K562 (cell line): ENCODE data around the gene HBP1. TPM values are rescaled to one million over a fixed set of nuclear protein-coding genes. Genes with fewer than 3 reads are reported as not detected.
A peak's percentile ranks its signal among the peaks of the same experiment; 100 is the strongest.

Experiments
- ATAC-seq: fragments of 200-7000 bp; cut with Tn5 transposase; 3 replicates; pipeline ENCODE4 v1.9.1; 2020; ENCODE audit warnings: moderate library complexity
- BruUV-seq: library from RNA; stranded (reverse); fragments of 400-500 nt; replicated peaks from 2 replicates; lab custom pipeline; 2021; lab: Mats Ljungman, UMichigan
- CTCF ChIA-PET: fragments of 300-600 bp; formaldehyde crosslinking; extraction: SDS; loops from one replicate; lab custom pipeline; 2021; ENCODE audit warnings: low intra/inter-chr PET ratio; lab: Yijun Ruan, JAX
- POLR2A ChIA-PET: fragments of 300-600, 350-650 bp; sonication (Branson Sonifier 250); formaldehyde crosslinking; extraction: SDS; loops from one replicate; lab custom pipeline; 2021; ENCODE audit warnings: antibody characterized with exemption, inconsistent platforms; lab: Yijun Ruan, JAX
- DNase-seq, 4 experiments: peaks; one replicate each; pipeline versions ENCODE4 v3.0.0 to v3.0.0-alpha.2; 2011 to 2018; ENCODE audit warnings: low spot score in 3 of 4, mixed read lengths in 3 of 4; ENCODE audit errors: extremely low read depth in 1 of 4
- FAIRE-seq: peaks from 2 replicates; lab custom pipeline; 2011; peaks lifted over from hg19 to GRCh38; lab: Jason Lieb, UNC
- H2AFZ ChIP-seq: 2 replicates; pipeline ENCODE4 v1.6.0; 2011; ENCODE audit warnings: low read depth, low read length, control low read depth, inconsistent platforms
- H3K27ac ChIP-seq: fragments of 200-600 bp; 3 replicates; pipeline ENCODE4 v1.8.0; 2011; ENCODE audit warnings: low read depth, mild to moderate bottlenecking, control low read depth, inconsistent platforms, low read length, moderate library complexity, mixed read lengths; ENCODE audit errors: extremely low read depth
- H3K27me3 ChIP-seq, 2 experiments: fragments of 300-600 bp in 1 of 2; 2 replicates in 1 of 2; 3 replicates in 1 of 2; pipeline versions ENCODE4 v1.6.0 to v1.8.0; 2011; ENCODE audit warnings: inconsistent platforms in 2 of 2, low read length in 2 of 2, mild to moderate bottlenecking in 1 of 2, mixed read lengths in 1 of 2, moderate library complexity in 1 of 2; ENCODE audit not compliant: control insufficient read depth in 2 of 2, insufficient read depth in 2 of 2
- H3K36me3 ChIP-seq: fragments of 300-600 bp; 3 replicates; pipeline ENCODE4 v1.8.0; 2011; ENCODE audit warnings: mild to moderate bottlenecking, low read length, inconsistent platforms; ENCODE audit not compliant: control insufficient read depth, insufficient read depth
- H3K4me1 ChIP-seq, 2 experiments: fragments of 200-600 bp in 1 of 2; replicated peaks in 1 of 2; 2 replicates in 1 of 2; 3 replicates in 1 of 2; pipeline versions ENCODE4 v1.5.1 to v1.8.0; 2011; ENCODE audit warnings: inconsistent platforms in 2 of 2, low read length in 2 of 2, mild to moderate bottlenecking in 1 of 2, mixed read lengths in 1 of 2, moderate library complexity in 1 of 2; ENCODE audit not compliant: control insufficient read depth in 2 of 2, insufficient read depth in 2 of 2
- H3K4me2 ChIP-seq: 2 replicates; pipeline ENCODE4 v1.6.1; 2011; ENCODE audit warnings: low read length, control low read depth, inconsistent platforms, mixed read lengths; ENCODE audit not compliant: insufficient read depth
- H3K4me3 ChIP-seq: fragments of 200-600 bp; sonication (generic), shearing (Covaris generic); 2 replicates; pipeline ENCODE4 v1.5.1; 2016; ENCODE audit warnings: control low read depth, inconsistent platforms
- H3K79me2 ChIP-seq: fragments of 200-600 bp; 3 replicates; pipeline ENCODE4 v1.8.0; 2011; ENCODE audit warnings: low read length, inconsistent platforms; ENCODE audit not compliant: control insufficient read depth, insufficient read depth
- H3K9ac ChIP-seq, 2 experiments: 2 replicates each; pipeline versions ENCODE4 v1.6.0 to v1.6.1; 2011; ENCODE audit warnings: low read depth in 2 of 2, low read length in 2 of 2, control low read depth in 1 of 2, inconsistent platforms in 1 of 2, mild to moderate bottlenecking in 1 of 2, mixed read lengths in 1 of 2; ENCODE audit not compliant: insufficient read depth in 1 of 2
- H3K9me1 ChIP-seq: one replicate; pipeline ENCODE4 v1.6.0; 2011; ENCODE audit warnings: inconsistent platforms, mild to moderate bottlenecking, low read length, moderate library complexity; ENCODE audit not compliant: control insufficient read depth, insufficient read depth
- H3K9me3 ChIP-seq: replicated peaks from 2 replicates; pipeline ENCODE4 v1.5.1; 2011; ENCODE audit warnings: low read depth, low read length, inconsistent platforms; ENCODE audit not compliant: control insufficient read depth, insufficient read depth
- H4K20me1 ChIP-seq: replicated peaks from 2 replicates; pipeline ENCODE4 v1.6.1; 2011; ENCODE audit warnings: low read length, inconsistent platforms, mixed read lengths; ENCODE audit not compliant: control insufficient read depth, insufficient read depth
- DIDO1 ChIP-seq: fragments of 450-650 bp; IDR thresholded peaks from 2 replicates; pipeline ENCODE4 v1.6.1; 2016; ENCODE audit warnings: low read depth, missing biosample characterization, missing genetic modification characterization
- FOXA1 ChIP-seq: fragments of 450-650 bp; IDR thresholded peaks from 2 replicates; pipeline ENCODE4 v1.6.1; 2016; ENCODE audit warnings: mild to moderate bottlenecking, borderline replicate concordance
- JUN ChIP-seq, 2 experiments: sonication (generic) in 1 of 2; formaldehyde crosslinking in 1 of 2; IDR thresholded peaks; 2 replicates each; pipeline versions ENCODE4 v1.6.1 to v1.8.0; 2012 to 2022; ENCODE audit warnings: borderline replicate concordance in 2 of 2, mild to moderate bottlenecking in 2 of 2, improper control_type of control experiment in 1 of 2, low read depth in 1 of 2, low read length in 1 of 2, missing genetic modification reagents in 1 of 2
- RBBP5 ChIP-seq: fragments of 200-600 bp; sonication (generic); IDR thresholded peaks from 2 replicates; pipeline ENCODE4 v1.6.1; 2012; ENCODE audit warnings: borderline replicate concordance, mild to moderate bottlenecking, low read length, control low read depth, inconsistent platforms; ENCODE audit not compliant: insufficient read depth, poor library complexity, severe bottlenecking
- RBM22 ChIP-seq: fragments of 200-400 bp; formaldehyde crosslinking; IDR thresholded peaks from 2 replicates; pipeline ENCODE4 v1.6.1; 2018; ENCODE audit warnings: low read length, low read depth; ENCODE audit not compliant: poor library complexity, severe bottlenecking
- SAFB ChIP-seq: fragments of 200-400 bp; formaldehyde crosslinking; IDR thresholded peaks from 2 replicates; pipeline ENCODE4 v1.6.1; 2017; ENCODE audit warnings: low read depth, low read length, borderline replicate concordance
- ZBTB1 ChIP-seq: sonication (generic); formaldehyde crosslinking; IDR thresholded peaks from 2 replicates; pipeline ENCODE4 v1.8.1; 2023; ENCODE audit warnings: missing genetic modification reagents, low read depth, mild to moderate bottlenecking, borderline replicate concordance
- ZNF347 ChIP-seq: fragments of 450-650 bp; formaldehyde crosslinking; IDR thresholded peaks from 2 replicates; pipeline ENCODE4 v1.4.0; 2020; ENCODE audit warnings: low read depth, mild to moderate bottlenecking, moderate library complexity
- WGBS: fragments of 100-300 bp; shearing (Covaris generic); methylation state at CpG from one replicate; pipeline ENCODE4 v1.1.6; 2016; ENCODE audit warnings: low coverage, mixed read lengths; ENCODE audit not compliant: insufficient coverage; ENCODE audit errors: missing lambda C conversion rate; 5-methylcytosine and 5-hydroxymethylcytosine counted together
- in situ Hi-C: fragments of 300-500 bp; cut with MboI; formaldehyde crosslinking; loops from 4 replicates; pipeline ENCODE4 v1.15.0; 2018; ENCODE audit warnings: inconsistent platforms, mixed read lengths
- intact Hi-C: fragments of 100-400 bp; cut with micrococcal nuclease; formaldehyde crosslinking; loops from 2 replicates; pipeline ENCODE4 v1.14.2; 2022
- polyA plus RNA-seq, 8 experiments: library from polyadenylated mRNA; depleted of rRNA in 4 of 8; stranded (reverse) in 5 of 8; unstranded in 3 of 8; fragments of >200 nt; fragmentation: Nextera tagmentation in 2 of 8; fragmentation: Illumina TruSeq in 1 of 8; extraction: Ambion mirVana in 2 of 8; extraction: Trizol in 1 of 8; gene quantifications; 2 replicates each; pipeline versions ENCODE4 v1.2.1 to v1.2.3, GENCODE V29; 2011 to 2014; ENCODE audit warnings: inconsistent platforms in 1 of 8, missing spikeins in 1 of 8
- total RNA-seq, 7 experiments: library from RNA; depleted of rRNA in 6 of 7; stranded (reverse); fragments of >200 nt in 6 of 7; fragmentation: Illumina TruSeq in 2 of 7; extraction: Trizol in 2 of 7; gene quantifications; 2 replicates each; pipeline versions ENCODE4 v1.2.1 to v1.2.3, GENCODE V29; 2011 to 2021; ENCODE audit warnings: low replicate concordance in 1 of 7
- TF ChIP-seq, protein P1 (sequence below): fragments of 200-800 bp; sonication (Bioruptor generic); IDR thresholded peaks from 2 replicates; pipeline ENCODE4 v1.6.1; 2017; ENCODE audit warnings: missing genetic modification characterization, missing compliant biosample characterization
- TF ChIP-seq, protein P2 (sequence below): sonication (generic); formaldehyde crosslinking; IDR thresholded peaks from 2 replicates; pipeline ENCODE4 v1.8.1; 2023; ENCODE audit warnings: mild to moderate bottlenecking, missing genetic modification reagents
- TF ChIP-seq, protein P3 (sequence below): sonication (generic); formaldehyde crosslinking; IDR thresholded peaks from 2 replicates; pipeline ENCODE4 v1.8.0; 2022; ENCODE audit warnings: mild to moderate bottlenecking, missing genetic modification reagents

The HBP1 gene
- total and polyA plus RNA-seq, 9 of the 15 experiments (the other 6 are each of a cell fraction or from before 2014, with no cell fraction given), result 18.7 to 59.9 (median 27.0) TPM

DNA sequence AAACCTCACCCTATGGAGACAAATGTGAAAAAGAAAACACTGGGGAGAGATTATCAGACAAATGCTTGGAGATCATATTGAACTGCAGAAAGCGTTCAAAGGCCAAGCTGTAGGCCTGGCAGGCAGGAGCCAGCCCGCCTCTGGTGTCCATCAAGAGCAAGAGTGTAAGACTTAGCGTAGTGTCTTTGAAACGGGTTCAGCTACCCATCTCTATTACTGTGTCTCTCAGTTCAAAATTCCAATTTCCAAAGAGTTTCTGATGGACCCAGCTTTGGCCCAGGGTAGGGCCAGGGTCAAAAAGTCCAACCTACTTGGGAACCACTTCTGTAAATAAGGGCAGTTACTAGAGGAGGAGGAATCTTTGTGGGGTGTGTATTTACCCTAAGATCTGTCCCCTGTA, 45.4 kb upstream of the HBP1 start:
- CTCF ChIA-PET, result interaction anchor here (1.0 kb wide), 1 partner anchor 26 kb away, joined by 3 read pairs; no protein-coding TSS in a partner anchor
- BruUV-seq, result no TSS peak

DNA sequence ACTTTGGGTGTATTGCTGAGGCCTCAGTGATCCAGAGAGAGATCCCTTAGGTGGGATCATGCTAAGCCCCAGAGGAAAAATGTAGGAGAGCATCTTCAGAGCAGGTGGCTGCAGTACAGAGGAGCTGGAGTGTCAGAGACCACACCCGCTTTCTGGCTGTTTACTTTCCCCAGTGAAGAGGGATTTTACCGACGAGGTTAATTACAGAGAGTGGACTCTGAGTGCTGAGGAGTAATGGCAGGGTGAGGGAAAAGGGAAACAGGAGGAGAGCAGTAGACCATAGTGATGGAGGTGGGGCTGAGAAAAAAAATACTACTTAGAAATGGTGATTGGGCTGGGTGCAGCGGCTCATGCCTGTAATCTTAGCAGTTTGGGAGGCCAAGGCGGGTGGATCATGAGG, 43.3 kb upstream of the HBP1 start:
- H3K9ac ChIP-seq, result no peak overlapping the region
- H3K4me1 ChIP-seq, result peaks cover 0 to 4% of the 10 kb centered on the region in 2 experiments; a peak in 1 of 5 replicates
- H4K20me1 ChIP-seq, result no peaks in the 10 kb centered on the region
- H3K79me2 ChIP-seq, result peaks cover 55% of the 10 kb centered on the region
- no peaks in the 10 kb centered on the region for H3K27me3 ChIP-seq
- FAIRE-seq (no peak), ATAC-seq (peak; percentile 56), DNase-seq (no peak)
- ChIA-PET POLR2A (interaction anchor here (0.9 to 1.4 kb wide), 3 partner anchors 10 to 43 kb away, joined by 3 read pairs; partner anchors contain the start of gene HBP1), CTCF (no interaction called here)
- BruUV-seq, result no TSS peak
- H3K9me1 ChIP-seq, result no peaks in the 10 kb centered on the region
- intact Hi-C loops, result no loop called here
- H3K4me2 ChIP-seq, result no peak overlapping the region
- H3K27ac ChIP-seq, result no peak overlapping the region
- no peak overlapping the region for H2AFZ ChIP-seq
- H3K4me3 ChIP-seq, result no peak overlapping the region
- 55% methylated on average over 5 of the region's 5 CpGs for WGBS
- peaks cover 45% of the 10 kb centered on the region; the same call in 2 of the 3 replicates for H3K36me3 ChIP-seq
- H3K9me3 ChIP-seq, result no peaks in the 10 kb centered on the region
- in situ Hi-C loops, result no loop called here
- TF ChIP-seq ZNF347 (no peak), SAFB (no peak), RBBP5 (no peak), DIDO1 (no peak), FOXA1 (no peak), ZBTB1 (CRISPR knock-in tag) (no peak)
- TF ChIP-seq, protein P1, sequence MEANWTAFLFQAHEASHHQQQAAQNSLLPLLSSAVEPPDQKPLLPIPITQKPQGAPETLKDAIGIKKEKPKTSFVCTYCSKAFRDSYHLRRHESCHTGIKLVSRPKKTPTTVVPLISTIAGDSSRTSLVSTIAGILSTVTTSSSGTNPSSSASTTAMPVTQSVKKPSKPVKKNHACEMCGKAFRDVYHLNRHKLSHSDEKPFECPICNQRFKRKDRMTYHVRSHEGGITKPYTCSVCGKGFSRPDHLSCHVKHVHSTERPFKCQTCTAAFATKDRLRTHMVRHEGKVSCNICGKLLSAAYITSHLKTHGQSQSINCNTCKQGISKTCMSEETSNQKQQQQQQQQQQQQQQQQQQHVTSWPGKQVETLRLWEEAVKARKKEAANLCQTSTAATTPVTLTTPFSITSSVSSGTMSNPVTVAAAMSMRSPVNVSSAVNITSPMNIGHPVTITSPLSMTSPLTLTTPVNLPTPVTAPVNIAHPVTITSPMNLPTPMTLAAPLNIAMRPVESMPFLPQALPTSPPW, result no peak
- TF ChIP-seq, protein P2, sequence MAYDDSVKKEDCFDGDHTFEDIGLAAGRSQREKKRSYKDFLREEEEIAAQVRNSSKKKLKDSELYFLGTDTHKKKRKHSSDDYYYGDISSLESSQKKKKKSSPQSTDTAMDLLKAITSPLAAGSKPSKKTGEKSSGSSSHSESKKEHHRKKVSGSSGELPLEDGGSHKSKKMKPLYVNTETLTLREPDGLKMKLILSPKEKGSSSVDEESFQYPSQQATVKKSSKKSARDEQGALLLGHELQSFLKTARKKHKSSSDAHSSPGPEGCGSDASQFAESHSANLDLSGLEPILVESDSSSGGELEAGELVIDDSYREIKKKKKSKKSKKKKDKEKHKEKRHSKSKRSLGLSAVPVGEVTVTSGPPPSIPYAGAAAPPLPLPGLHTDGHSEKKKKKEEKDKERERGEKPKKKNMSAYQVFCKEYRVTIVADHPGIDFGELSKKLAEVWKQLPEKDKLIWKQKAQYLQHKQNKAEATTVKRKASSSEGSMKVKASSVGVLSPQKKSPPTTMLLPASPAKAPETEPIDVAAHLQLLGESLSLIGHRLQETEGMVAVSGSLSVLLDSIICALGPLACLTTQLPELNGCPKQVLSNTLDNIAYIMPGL (CRISPR knock-in tag), result no peak

More for the DNA sequence above, 45.4 kb upstream of the HBP1 start:
- no peaks in the 10 kb centered on the region for H3K9me1 ChIP-seq
- H3K4me2 ChIP-seq, result no peak overlapping the region
- FAIRE-seq (no peak), DNase-seq (no peak)
- H3K36me3 ChIP-seq, result peaks cover 30% of the 10 kb centered on the region; the same call in 2 of the 3 replicates
- 0 out of 2 replicates have a peak, but pooled peaks cover 3% of the 10 kb centered on the region for H4K20me1 ChIP-seq
- no peak overlapping the region for H3K4me3 ChIP-seq
- POLR2A ChIA-PET, result interaction anchor here (1.2 to 2.2 kb wide), 4 partner anchors 10 to 36 kb away, joined by 4 to 14 read pairs (median 4); no protein-coding TSS in a partner anchor
- peaks cover 4 to 5% of the 10 kb centered on the region in 2 experiments; a peak in 4 of 5 replicates for H3K4me1 ChIP-seq
- H3K27me3 ChIP-seq, result no peaks in the 10 kb centered on the region
- intact Hi-C loops, result no loop called here
- H3K9ac ChIP-seq, result no peak overlapping the region
- no peak overlapping the region for H3K27ac ChIP-seq
- no peak overlapping the region for H2AFZ ChIP-seq
- no peak for TF ChIP-seq JUN (IDR thresholded peaks at IDR 0.05; ENCODE audit: borderline replicate concordance, low read depth, low read length)
- no peak for TF ChIP-seq JUN (CRISPR knock-in tag; IDR thresholded peaks at IDR 0.05; ENCODE audit: borderline replicate concordance)
- TF ChIP-seq RBM22, result no peak
- TF ChIP-seq, protein P3, sequence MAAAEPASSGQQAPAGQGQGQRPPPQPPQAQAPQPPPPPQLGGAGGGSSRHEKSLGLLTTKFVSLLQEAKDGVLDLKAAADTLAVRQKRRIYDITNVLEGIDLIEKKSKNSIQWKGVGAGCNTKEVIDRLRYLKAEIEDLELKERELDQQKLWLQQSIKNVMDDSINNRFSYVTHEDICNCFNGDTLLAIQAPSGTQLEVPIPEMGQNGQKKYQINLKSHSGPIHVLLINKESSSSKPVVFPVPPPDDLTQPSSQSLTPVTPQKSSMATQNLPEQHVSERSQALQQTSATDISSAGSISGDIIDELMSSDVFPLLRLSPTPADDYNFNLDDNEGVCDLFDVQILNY (CRISPR knock-in tag), result no peak
- TF ChIP-seq, all 486 proteins: peak for 0
- Histone ChIP-seq H3K79me2 (peaks cover 74% of the 10 kb centered on the region), H3K9me3 (no peaks in the 10 kb centered on the region)
- in situ Hi-C loops, result no loop called here
- ATAC-seq, result no peak
- 89% methylated on average over 4 of the region's 4 CpGs for WGBS
